Measurements from ENCODE around the gene RALGAPA2. TPM values are rescaled to one million over a fixed set of nuclear protein-coding genes. Genes with fewer than 3 reads are reported as not detected.

Gene RALGAPA2
- total and polyA plus RNA-seq, 2 experiments from 2014 or later: 13.1 to 43.4 TPM

DNA sequence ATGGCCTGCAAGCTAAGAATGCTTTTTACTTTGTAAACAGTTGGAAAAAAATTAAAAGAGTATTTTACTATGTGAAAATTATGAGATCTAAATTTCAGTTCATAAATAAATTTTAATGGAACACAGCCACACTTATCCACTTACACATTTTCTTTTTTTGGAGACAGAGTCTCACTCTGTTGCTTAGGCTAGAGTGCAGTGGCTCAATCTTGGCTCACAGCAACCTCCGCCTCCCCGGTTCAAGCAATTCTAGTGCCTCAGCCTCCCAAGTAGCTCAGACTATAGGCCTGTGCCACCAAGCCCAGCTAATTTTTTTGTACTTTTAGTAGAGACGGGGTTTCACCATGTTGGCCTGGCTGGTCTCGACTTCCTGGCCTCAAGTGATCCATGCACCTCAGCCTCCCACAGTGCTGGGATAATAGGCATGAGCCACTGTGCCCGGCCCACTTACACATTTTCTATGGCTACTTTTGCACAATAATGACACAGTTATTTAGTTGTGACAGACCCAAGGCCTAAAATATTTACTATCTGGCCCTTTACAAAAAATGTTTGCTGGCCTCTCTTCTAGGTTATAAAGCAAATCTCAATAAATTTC, 234.9 kb downstream of the RALGAPA2 start:
- Histone ChIP-seq H2AFZ (no peak overlapping the region), H3K4me3 (peak overlapping the region; percentile 16; the same call in 1 of the 2 replicates), H3K27me3 (ENCODE audit: insufficient read depth) (no peaks in the 10 kb centered on the region), H3K27ac (ENCODE audit: low read depth) (no peak overlapping the region), H3K79me2 (replicated peaks; ENCODE audit: insufficient read depth) (no peaks in the 10 kb centered on the region), H3K4me2 (peak overlapping the region; percentile 44), H3K9me2 (ENCODE audit: insufficient read depth) (peaks cover 3% of the 10 kb centered on the region; the same call in 1 of the 2 replicates), H4K20me1 (replicated peaks; ENCODE audit: insufficient read depth) (no peaks in the 10 kb centered on the region), H3K4me1 (ENCODE audit: insufficient read depth) (peaks cover 17% of the 10 kb centered on the region), H3K36me3 (ENCODE audit: insufficient read depth) (no peaks in the 10 kb centered on the region), H3F3A (replicated peaks; ENCODE audit: low read depth) (no peaks in the 10 kb centered on the region)
- Mint-ChIP-seq H3K27ac (peak overlapping the region; percentile 92), H3K4me3 (0 out of 3 replicates have a peak overlapping the region, but pooled peaks have one; percentile 10), H3K36me3 (ENCODE audit: low read depth) (no peaks in the 10 kb centered on the region), H3K4me1 (peaks cover 16% of the 10 kb centered on the region), H3K9me3 (no peaks in the 10 kb centered on the region), H3K27me3 (ENCODE audit: insufficient read depth, low read depth, poor library complexity) (no peaks in the 10 kb centered on the region)
- peak; percentile 73 for ATAC-seq
- TF ChIP-seq POLR2AphosphoS5 (IDR thresholded peaks at IDR 0.05; ENCODE audit: low read depth) (no peak), JUNB (IDR thresholded peaks at IDR 0.05; ENCODE audit: unreplicated experiment) (no peak), STAT1 (IDR thresholded peaks at IDR 0.05; ENCODE audit: unreplicated experiment) (no peak), NANOG (IDR thresholded peaks at IDR 0.05; ENCODE audit: borderline replicate concordance) (no peak), ZNF331 (CRISPR knock-in tag; IDR thresholded peaks at IDR 0.05; ENCODE audit: low read depth) (no peak), ZNF114 (CRISPR knock-in tag; IDR thresholded peaks at IDR 0.05) (no peak), EZH2 (IDR thresholded peaks at IDR 0.05; ENCODE audit: low read depth, unreplicated experiment) (no peak), CREB1 (CRISPR knock-in tag; IDR thresholded peaks at IDR 0.05; ENCODE audit: low read depth) (no peak), EZH2phosphoT487 (IDR thresholded peaks at IDR 0.05; ENCODE audit: unreplicated experiment) (no peak)
- TF ChIP-seq, protein P1, sequence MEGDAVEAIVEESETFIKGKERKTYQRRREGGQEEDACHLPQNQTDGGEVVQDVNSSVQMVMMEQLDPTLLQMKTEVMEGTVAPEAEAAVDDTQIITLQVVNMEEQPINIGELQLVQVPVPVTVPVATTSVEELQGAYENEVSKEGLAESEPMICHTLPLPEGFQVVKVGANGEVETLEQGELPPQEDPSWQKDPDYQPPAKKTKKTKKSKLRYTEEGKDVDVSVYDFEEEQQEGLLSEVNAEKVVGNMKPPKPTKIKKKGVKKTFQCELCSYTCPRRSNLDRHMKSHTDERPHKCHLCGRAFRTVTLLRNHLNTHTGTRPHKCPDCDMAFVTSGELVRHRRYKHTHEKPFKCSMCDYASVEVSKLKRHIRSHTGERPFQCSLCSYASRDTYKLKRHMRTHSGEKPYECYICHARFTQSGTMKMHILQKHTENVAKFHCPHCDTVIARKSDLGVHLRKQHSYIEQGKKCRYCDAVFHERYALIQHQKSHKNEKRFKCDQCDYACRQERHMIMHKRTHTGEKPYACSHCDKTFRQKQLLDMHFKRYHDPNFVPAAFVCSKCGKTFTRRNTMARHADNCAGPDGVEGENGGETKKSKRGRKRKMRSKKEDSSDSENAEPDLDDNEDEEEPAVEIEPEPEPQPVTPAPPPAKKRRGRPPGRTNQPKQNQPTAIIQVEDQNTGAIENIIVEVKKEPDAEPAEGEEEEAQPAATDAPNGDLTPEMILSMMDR (conservative IDR thresholded peaks at IDR 0.05; ENCODE audit: low read depth in 2 of 2): no peak
- TF ChIP-seq, protein P2, sequence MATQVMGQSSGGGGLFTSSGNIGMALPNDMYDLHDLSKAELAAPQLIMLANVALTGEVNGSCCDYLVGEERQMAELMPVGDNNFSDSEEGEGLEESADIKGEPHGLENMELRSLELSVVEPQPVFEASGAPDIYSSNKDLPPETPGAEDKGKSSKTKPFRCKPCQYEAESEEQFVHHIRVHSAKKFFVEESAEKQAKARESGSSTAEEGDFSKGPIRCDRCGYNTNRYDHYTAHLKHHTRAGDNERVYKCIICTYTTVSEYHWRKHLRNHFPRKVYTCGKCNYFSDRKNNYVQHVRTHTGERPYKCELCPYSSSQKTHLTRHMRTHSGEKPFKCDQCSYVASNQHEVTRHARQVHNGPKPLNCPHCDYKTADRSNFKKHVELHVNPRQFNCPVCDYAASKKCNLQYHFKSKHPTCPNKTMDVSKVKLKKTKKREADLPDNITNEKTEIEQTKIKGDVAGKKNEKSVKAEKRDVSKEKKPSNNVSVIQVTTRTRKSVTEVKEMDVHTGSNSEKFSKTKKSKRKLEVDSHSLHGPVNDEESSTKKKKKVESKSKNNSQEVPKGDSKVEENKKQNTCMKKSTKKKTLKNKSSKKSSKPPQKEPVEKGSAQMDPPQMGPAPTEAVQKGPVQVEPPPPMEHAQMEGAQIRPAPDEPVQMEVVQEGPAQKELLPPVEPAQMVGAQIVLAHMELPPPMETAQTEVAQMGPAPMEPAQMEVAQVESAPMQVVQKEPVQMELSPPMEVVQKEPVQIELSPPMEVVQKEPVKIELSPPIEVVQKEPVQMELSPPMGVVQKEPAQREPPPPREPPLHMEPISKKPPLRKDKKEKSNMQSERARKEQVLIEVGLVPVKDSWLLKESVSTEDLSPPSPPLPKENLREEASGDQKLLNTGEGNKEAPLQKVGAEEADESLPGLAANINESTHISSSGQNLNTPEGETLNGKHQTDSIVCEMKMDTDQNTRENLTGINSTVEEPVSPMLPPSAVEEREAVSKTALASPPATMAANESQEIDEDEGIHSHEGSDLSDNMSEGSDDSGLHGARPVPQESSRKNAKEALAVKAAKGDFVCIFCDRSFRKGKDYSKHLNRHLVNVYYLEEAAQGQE (IDR thresholded peaks at IDR 0.05; ENCODE audit: unreplicated experiment): no peak
- TF ChIP-seq, protein P3, sequence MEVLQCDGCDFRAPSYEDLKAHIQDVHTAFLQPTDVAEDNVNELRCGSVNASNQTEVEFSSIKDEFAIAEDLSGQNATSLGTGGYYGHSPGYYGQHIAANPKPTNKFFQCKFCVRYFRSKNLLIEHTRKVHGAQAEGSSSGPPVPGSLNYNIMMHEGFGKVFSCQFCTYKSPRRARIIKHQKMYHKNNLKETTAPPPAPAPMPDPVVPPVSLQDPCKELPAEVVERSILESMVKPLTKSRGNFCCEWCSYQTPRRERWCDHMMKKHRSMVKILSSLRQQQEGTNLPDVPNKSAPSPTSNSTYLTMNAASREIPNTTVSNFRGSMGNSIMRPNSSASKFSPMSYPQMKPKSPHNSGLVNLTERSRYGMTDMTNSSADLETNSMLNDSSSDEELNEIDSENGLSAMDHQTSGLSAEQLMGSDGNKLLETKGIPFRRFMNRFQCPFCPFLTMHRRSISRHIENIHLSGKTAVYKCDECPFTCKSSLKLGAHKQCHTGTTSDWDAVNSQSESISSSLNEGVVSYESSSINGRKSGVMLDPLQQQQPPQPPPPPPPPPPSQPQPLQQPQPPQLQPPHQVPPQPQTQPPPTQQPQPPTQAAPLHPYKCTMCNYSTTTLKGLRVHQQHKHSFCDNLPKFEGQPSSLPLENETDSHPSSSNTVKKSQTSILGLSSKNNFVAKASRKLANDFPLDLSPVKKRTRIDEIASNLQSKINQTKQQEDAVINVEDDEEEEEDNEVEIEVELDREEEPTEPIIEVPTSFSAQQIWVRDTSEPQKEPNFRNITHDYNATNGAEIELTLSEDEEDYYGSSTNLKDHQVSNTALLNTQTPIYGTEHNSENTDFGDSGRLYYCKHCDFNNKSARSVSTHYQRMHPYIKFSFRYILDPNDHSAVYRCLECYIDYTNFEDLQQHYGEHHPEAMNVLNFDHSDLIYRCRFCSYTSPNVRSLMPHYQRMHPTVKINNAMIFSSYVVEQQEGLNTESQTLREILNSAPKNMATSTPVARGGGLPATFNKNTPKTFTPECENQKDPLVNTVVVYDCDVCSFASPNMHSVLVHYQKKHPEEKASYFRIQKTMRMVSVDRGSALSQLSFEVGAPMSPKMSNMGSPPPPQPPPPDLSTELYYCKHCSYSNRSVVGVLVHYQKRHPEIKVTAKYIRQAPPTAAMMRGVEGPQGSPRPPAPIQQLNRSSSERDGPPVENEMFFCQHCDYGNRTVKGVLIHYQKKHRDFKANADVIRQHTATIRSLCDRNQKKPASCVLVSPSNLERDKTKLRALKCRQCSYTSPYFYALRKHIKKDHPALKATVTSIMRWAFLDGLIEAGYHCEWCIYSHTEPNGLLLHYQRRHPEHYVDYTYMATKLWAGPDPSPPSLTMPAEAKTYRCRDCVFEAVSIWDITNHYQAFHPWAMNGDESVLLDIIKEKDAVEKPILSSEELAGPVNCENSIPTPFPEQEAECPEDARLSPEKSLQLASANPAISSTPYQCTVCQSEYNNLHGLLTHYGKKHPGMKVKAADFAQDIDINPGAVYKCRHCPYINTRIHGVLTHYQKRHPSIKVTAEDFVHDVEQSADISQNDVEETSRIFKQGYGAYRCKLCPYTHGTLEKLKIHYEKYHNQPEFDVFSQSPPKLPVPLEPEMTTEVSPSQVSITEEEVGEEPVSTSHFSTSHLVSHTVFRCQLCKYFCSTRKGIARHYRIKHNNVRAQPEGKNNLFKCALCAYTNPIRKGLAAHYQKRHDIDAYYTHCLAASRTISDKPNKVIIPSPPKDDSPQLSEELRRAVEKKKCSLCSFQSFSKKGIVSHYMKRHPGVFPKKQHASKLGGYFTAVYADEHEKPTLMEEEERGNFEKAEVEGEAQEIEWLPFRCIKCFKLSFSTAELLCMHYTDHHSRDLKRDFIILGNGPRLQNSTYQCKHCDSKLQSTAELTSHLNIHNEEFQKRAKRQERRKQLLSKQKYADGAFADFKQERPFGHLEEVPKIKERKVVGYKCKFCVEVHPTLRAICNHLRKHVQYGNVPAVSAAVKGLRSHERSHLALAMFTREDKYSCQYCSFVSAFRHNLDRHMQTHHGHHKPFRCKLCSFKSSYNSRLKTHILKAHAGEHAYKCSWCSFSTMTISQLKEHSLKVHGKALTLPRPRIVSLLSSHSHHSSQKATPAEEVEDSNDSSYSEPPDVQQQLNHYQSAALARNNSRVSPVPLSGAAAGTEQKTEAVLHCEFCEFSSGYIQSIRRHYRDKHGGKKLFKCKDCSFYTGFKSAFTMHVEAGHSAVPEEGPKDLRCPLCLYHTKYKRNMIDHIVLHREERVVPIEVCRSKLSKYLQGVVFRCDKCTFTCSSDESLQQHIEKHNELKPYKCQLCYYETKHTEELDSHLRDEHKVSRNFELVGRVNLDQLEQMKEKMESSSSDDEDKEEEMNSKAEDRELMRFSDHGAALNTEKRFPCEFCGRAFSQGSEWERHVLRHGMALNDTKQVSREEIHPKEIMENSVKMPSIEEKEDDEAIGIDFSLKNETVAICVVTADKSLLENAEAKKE (CRISPR knock-in tag; IDR thresholded peaks at IDR 0.05): no peak
- TF ChIP-seq, protein P4, sequence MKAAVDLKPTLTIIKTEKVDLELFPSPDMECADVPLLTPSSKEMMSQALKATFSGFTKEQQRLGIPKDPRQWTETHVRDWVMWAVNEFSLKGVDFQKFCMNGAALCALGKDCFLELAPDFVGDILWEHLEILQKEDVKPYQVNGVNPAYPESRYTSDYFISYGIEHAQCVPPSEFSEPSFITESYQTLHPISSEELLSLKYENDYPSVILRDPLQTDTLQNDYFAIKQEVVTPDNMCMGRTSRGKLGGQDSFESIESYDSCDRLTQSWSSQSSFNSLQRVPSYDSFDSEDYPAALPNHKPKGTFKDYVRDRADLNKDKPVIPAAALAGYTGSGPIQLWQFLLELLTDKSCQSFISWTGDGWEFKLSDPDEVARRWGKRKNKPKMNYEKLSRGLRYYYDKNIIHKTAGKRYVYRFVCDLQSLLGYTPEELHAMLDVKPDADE (IDR thresholded peaks at IDR 0.05): no peak
- no peak for DNase-seq (ENCODE audit: low spot score)
